ENCODE data around the gene KIAA1958.
A peak's percentile ranks its signal among the peaks of the same experiment; 100 is the strongest.

Gene KIAA1958

GRCh38 chr9:112486221-112487007 is at the start of gene KIAA1958:
TSS of gene KIAA1958 (plus strand) at chr9:112486827. CDS start at chr9:112574081, 87,254 bp downstream.
- FAIRE-seq, result no peak

DNA sequence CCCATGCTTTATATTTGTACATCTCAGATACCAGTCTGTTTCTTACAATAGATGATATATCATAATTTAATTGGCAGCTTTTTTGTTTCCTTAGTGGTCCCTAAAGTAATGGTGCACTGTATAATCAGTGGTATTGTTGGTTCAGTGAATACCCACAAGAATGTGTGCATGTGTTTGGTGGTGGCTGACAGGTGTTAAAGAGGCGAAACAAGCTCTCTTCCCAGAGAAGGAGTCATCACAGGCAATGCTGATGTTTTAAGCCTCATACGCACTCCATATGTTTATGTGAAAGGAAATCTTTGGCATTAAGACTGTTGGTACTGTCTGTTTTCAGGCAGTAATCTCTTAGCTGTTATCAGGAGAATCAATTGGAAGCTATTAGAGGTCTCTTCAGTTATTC is 49.2 kb upstream of the KIAA1958 start:
- FAIRE-seq, result no peak

GRCh38 chr9:112439171-112439570 is 47.5 kb upstream of the KIAA1958 start:
- FAIRE-seq, result no peak

GRCh38 chr9:112439825-112440224 is 46.8 kb upstream of the KIAA1958 start:
- FAIRE-seq, result no peak

DNA sequence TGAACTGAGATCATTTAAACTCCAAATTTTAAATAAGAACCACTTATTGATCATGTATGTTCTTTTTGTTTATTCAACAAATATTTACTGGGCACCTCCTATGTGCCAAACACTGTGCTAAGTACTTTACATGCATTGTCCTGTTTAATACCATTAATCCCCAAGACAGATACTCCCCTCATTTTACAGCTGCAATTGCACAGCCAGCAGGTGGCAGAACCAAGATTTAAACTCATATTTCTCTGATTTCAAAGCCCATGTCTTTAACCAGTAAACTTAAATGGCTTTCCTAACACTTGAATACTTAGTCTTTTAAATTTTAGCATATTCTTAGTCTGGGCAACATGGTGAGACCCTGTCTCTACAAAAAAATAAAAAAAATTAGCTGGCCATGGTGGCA is 43.4 kb upstream of the KIAA1958 start:
- FAIRE-seq, result no peak

DNA sequence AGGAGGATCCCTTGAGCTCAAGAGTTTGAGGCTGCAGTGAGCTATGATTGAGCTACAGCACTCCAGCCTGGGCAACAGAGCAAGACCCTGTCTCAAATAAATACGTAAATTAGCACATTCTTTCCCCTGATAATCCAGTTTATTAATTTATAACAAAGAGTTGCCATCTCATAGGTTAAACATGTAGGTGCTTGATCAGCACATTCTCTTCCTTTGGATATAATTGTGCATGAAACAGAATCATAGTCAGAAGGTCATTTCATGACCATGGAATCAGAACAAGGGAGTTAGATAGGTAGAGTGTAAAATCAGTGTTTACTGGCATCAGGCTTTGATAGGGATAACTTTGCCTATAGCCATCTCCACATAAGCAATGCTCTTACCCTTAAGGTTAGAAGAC is 43.0 kb upstream of the KIAA1958 start:
- no peak for FAIRE-seq

GRCh38 chr9:112445196-112445595 is 41.4 kb upstream of the KIAA1958 start:
- no peak for FAIRE-seq

GRCh38 chr9:112446080-112446479 is 40.5 kb upstream of the KIAA1958 start:
- FAIRE-seq, result no peak

DNA sequence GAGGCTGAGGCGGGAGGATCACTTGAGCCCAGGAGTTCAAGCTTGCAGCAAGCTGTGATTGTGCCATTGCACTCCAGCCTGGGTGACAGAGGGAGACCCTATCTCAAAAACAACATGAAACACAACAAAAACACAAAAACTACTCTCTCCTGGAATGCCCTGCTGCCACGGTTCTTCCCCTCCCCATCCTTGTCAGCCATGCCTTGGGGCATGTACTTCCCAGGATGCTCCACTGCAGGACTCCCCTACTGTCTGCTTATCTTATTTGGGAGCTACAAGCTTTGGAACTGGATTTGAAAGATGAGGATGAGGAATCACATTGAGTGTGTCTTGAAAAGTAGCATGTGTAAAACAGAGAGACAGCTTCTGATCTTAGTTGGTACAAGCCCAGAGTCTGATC is 40.1 kb upstream of the KIAA1958 start:
- FAIRE-seq, result no peak

- no peak for FAIRE-seq
These were observed 39.3 kb upstream of the KIAA1958 start for GRCh38 chr9:112447283-112447761.

- FAIRE-seq, result no peak
These were observed 23.8 kb upstream of the KIAA1958 start for GRCh38 chr9:112462855-112463254.

GRCh38 chr9:112465352-112465751 is 21.3 kb upstream of the KIAA1958 start:
- FAIRE-seq, result no peak

GRCh38 chr9:112472996-112473395 is 13.6 kb upstream of the KIAA1958 start:
- FAIRE-seq, result no peak

GRCh38 chr9:112473986-112474385 is 12.6 kb upstream of the KIAA1958 start:
- no peak for FAIRE-seq

DNA sequence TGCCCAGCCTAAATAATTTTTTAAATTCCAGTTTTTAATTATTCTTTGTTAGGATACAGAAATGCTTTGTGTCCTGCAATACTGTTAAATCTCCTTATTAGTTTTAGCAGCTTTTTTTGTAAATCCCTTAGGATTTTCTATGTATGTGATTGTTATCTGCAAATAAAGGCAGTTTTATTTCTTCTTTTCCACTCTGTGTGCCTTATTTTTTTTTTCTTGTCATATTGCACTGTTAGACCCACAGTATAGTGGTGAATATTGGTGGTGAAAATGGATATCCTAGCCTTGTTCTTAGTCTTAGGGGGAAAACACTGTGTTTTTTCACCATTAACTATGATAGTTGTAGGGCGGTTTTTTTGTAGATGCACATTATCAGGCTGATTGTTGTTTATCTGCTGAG is 11.3 kb upstream of the KIAA1958 start:
- no peak for FAIRE-seq

GRCh38 chr9:112477330-112477729 is 9.3 kb upstream of the KIAA1958 start:
- FAIRE-seq, result no peak

GRCh38 chr9:112479221-112479620 is 7.4 kb upstream of the KIAA1958 start:
- no peak for FAIRE-seq

DNA sequence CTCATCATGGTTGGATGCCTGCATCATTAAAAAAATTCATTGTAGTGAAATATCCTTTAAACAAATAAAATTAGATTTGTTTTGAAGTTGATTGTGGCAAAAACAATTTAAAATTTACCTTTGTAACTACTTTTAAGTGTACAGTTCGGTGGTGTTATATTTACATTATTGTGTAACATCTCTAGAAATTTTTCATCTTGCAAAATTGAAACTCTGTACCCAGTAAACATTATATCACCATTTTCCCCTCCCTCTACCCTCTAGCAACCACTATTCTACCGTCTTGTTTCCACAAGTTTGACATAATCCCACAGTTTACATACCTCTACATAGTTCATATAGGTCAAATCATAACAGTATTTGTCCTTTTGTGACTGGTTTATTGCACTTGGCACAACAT is 2.0 kb upstream of the KIAA1958 start:
- FAIRE-seq, result no peak

GRCh38 chr9:112485574-112485973 is 1.1 kb upstream of the KIAA1958 start:
- no peak for FAIRE-seq

GRCh38 chr9:112487008-112487798 is 576 bp downstream of the KIAA1958 start:
- no peak for FAIRE-seq

- peak; percentile 26 for FAIRE-seq
These were observed 1.2 kb downstream of the KIAA1958 start for GRCh38 chr9:112487799-112488340.

- no peak for FAIRE-seq
These were observed 2.5 kb downstream of the KIAA1958 start for GRCh38 chr9:112489039-112489546.

DNA sequence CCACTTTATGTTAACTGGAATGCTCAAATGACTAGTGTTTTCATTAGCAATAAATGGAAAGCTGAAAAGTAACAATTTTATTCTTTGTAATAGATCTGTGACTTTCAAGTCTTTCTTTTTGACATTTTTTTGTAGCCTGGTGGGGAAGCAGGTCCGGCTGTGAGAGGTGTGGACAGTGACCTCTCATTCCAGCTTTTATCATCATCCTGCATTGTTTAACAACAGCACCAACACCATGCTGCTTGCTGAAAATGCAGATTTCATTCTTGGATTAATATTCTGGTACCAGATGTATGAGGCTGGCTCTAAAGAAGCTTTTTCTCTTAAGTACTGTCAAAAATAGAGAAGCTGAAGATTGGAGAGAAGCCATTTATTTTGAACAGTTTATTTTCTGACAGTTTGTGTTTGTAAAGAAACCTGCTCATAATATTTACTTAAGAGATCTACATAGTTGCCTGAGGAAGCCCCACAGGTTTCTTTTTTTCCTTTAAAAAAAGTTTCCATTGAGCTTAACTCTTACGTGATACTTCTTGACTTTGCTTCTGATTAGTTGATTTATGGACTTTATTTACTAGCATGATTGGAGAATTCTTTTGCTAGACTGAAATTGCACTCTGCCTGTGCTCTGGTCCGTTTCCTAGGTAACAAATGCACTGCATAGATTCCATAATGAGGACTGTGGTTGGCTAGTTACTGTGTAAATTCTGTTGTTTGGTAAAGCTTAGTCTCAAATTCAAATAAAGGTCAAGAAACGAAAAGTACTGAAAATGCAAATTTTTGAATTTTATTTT is 3.4 kb downstream of the KIAA1958 start:
- no peak for FAIRE-seq
